A673 (cell line): ENCODE measurements around the gene CLTCL1. TPM values are rescaled to one million over a fixed set of nuclear protein-coding genes. Genes with fewer than 3 reads are reported as not detected.

Experiments used
- BruUV-seq: library from RNA; stranded (reverse); fragments of 400-500 nt; replicated peaks from 2 replicates; lab custom pipeline; 2021; lab: Mats Ljungman, UMichigan
- CTCF ChIA-PET: fragments of 300-600 bp; sonication (Branson Sonifier 250); formaldehyde crosslinking; loops from one replicate; lab custom pipeline; 2022; ENCODE audit warnings: antibody characterized with exemption; lab: Charles Lee
- POLR2A ChIA-PET: fragments of 300-600 bp; sonication (Branson Sonifier 250); formaldehyde crosslinking; loops from one replicate; lab custom pipeline; 2022; ENCODE audit warnings: antibody characterized with exemption; ENCODE audit not compliant: low non-redundant PET; lab: Charles Lee
- DNase-seq: peaks from one replicate; pipeline ENCODE4 v3.0.0-alpha.2; 2015; ENCODE audit warnings: low spot score
- H3K27ac ChIP-seq: fragments of 200-600 bp; sonication (generic); 2 replicates; pipeline ENCODE4 v1.5.1; 2016; ENCODE audit warnings: mixed run types, low read depth, mild to moderate bottlenecking, mixed read lengths, antibody characterized with exemption, low read length; ENCODE audit not compliant: poor library complexity, severe bottlenecking
- H3K27me3 ChIP-seq: fragments of 200-600 bp; sonication (generic); replicated peaks from 2 replicates; pipeline ENCODE4 v1.6.1; 2017; ENCODE audit warnings: mixed run types, low read depth, mild to moderate bottlenecking, mixed read lengths, antibody characterized with exemption, low read length; ENCODE audit not compliant: insufficient read depth, poor library complexity
- H3K36me3 ChIP-seq: fragments of 200-600 bp; sonication (generic); 2 replicates; pipeline ENCODE4 v1.6.1; 2016; ENCODE audit warnings: mixed run types, mild to moderate bottlenecking, mixed read lengths, antibody characterized with exemption, low read length; ENCODE audit not compliant: insufficient read depth, poor library complexity, severe bottlenecking
- H3K4me1 ChIP-seq: fragments of 200-600 bp; sonication (generic); 2 replicates; pipeline ENCODE4 v1.6.1; 2017; ENCODE audit warnings: mixed run types, mild to moderate bottlenecking, mixed read lengths, antibody characterized with exemption, low read length; ENCODE audit not compliant: insufficient read depth, poor library complexity, severe bottlenecking
- H3K4me3 ChIP-seq: fragments of 200-600 bp; sonication (generic); 2 replicates; pipeline ENCODE4 v1.5.1; 2016; ENCODE audit warnings: low read depth, mixed run types, mild to moderate bottlenecking, mixed read lengths, low read length; ENCODE audit not compliant: poor library complexity, severe bottlenecking
- H3K9me3 ChIP-seq: fragments of 200-600 bp; sonication (generic); 2 replicates; pipeline ENCODE4 v1.6.1; 2016; ENCODE audit warnings: mixed run types, low read depth, mild to moderate bottlenecking, mixed read lengths, antibody characterized with exemption, low read length; ENCODE audit not compliant: poor library complexity, severe bottlenecking
- EZH2 ChIP-seq: fragments of 200-600 bp; sonication (generic); IDR thresholded peaks from 2 replicates; pipeline ENCODE4 v1.6.1; 2017; ENCODE audit warnings: borderline replicate concordance, low read depth, mild to moderate bottlenecking, mixed read lengths, antibody characterized with exemption, low read length; ENCODE audit not compliant: poor library complexity, severe bottlenecking
- intact Hi-C: fragments of 100-400 bp; cut with micrococcal nuclease; formaldehyde crosslinking; loops from one replicate; pipeline ENCODE4 v1.10.0; 2022; ENCODE audit not compliant: unreplicated experiment
- total RNA-seq: library from RNA; stranded (reverse); gene quantifications from 2 replicates; pipeline ENCODE4 v1.2.3, GENCODE V29; 2021
- TF ChIP-seq, protein P1 (sequence below): fragments of 300-800, 200-600 bp; sonication (generic); conservative IDR thresholded peaks from 2 replicates; pipeline ENCODE4 v1.5.1; 2017; ENCODE audit warnings: low read depth, mild to moderate bottlenecking, antibody characterized with exemption, low read length, moderate library complexity, mixed read lengths

Gene CLTCL1
- total RNA-seq, 1 experiment from 2014 or later, result 7.5 TPM

GRCh38 chr22:19142394-19142793, 149.1 kb downstream of the CLTCL1 start:
- Histone ChIP-seq H3K9me3 (no peaks in the 10 kb centered on the region), H3K4me1 (no peaks in the 10 kb centered on the region)
- CTCF ChIA-PET, result no interaction called here

GRCh38 chr22:19139974-19140373, 151.5 kb downstream of the CLTCL1 start:
- no peak overlapping the region for H3K27ac ChIP-seq
- ChIA-PET POLR2A (no interaction called here), CTCF (no interaction called here)
- BruUV-seq, result no TSS peak
- no peaks in the 10 kb centered on the region for H3K9me3 ChIP-seq
- no peaks in the 10 kb centered on the region for H3K4me1 ChIP-seq
- TF ChIP-seq EZH2, result no peak
- TF ChIP-seq, protein P1, sequence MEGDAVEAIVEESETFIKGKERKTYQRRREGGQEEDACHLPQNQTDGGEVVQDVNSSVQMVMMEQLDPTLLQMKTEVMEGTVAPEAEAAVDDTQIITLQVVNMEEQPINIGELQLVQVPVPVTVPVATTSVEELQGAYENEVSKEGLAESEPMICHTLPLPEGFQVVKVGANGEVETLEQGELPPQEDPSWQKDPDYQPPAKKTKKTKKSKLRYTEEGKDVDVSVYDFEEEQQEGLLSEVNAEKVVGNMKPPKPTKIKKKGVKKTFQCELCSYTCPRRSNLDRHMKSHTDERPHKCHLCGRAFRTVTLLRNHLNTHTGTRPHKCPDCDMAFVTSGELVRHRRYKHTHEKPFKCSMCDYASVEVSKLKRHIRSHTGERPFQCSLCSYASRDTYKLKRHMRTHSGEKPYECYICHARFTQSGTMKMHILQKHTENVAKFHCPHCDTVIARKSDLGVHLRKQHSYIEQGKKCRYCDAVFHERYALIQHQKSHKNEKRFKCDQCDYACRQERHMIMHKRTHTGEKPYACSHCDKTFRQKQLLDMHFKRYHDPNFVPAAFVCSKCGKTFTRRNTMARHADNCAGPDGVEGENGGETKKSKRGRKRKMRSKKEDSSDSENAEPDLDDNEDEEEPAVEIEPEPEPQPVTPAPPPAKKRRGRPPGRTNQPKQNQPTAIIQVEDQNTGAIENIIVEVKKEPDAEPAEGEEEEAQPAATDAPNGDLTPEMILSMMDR, result no peak
- no peaks in the 10 kb centered on the region for H3K27me3 ChIP-seq
- DNase-seq, result no peak
- intact Hi-C loops, result no loop called here
- peaks cover 28% of the 10 kb centered on the region for H3K36me3 ChIP-seq
- no peak overlapping the region for H3K4me3 ChIP-seq

More at GRCh38 chr22:19142394-19142793, 149.1 kb downstream of the CLTCL1 start:
- intact Hi-C loops, result no loop called here
- Histone ChIP-seq H3K27ac (no peak overlapping the region), H3K27me3 (peaks cover 14% of the 10 kb centered on the region), H3K36me3 (peaks cover 28% of the 10 kb centered on the region), H3K4me3 (no peak overlapping the region)
- POLR2A ChIA-PET, result no interaction called here
- no TSS peak for BruUV-seq
- TF ChIP-seq, protein P1, result no peak
- no peak for TF ChIP-seq EZH2
- DNase-seq, result no peak

DNA sequence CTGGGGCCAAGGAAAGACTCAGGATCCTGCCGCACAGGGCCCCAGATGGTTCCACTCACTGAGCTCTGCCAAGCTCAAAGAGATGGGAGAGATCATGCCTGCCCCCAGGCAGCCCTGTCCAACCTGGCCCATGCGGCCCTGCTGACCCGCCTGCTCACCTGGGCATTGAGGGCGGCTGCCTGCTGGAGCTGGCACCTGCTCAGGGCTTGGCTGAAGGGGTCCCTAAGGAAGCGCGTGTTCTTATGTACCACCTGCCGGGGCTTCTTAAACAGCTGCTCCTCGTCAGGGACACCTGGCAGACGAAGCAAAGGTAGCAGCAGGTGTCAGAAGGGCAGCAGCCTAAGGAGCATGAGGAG, 152.5 kb downstream of the CLTCL1 start:
- ChIA-PET CTCF (no interaction called here), POLR2A (no interaction called here)
- H3K27ac ChIP-seq, result no peak overlapping the region
- TF ChIP-seq, protein P1, result no peak
- no peak for TF ChIP-seq EZH2
- H3K27me3 ChIP-seq, result no peaks in the 10 kb centered on the region
- no TSS peak for BruUV-seq
- intact Hi-C loops, result no loop called here
- no peaks in the 10 kb centered on the region for H3K4me1 ChIP-seq
- H3K36me3 ChIP-seq, result peaks cover 28% of the 10 kb centered on the region
- no peak for DNase-seq
- H3K9me3 ChIP-seq, result no peaks in the 10 kb centered on the region
- H3K4me3 ChIP-seq, result no peak overlapping the region
